ENCODE data around the gene DAGLA. TPM values are rescaled to one million over a fixed set of nuclear protein-coding genes. Genes with fewer than 3 reads are reported as not detected.

The DAGLA gene
- total RNA-seq, 2 experiments from 2014 or later = 0.05 TPM; not detected in 1

GRCh38 chr11:61704838-61705237, 24.6 kb downstream of the DAGLA start:
- CTCF ChIA-PET = interaction anchor here (2.9 kb wide), 1 partner anchor 29 kb away, joined by 16 read pairs; no protein-coding TSS in a partner anchor
- H3K27me3 Mint-ChIP-seq (ENCODE audit: low read depth) = peaks cover 21% of the 10 kb centered on the region
- no peaks in the 10 kb centered on the region for H3K36me3 Mint-ChIP-seq (ENCODE audit: low read depth)
- POLR2A ChIA-PET = no interaction called here
- DNase-seq (no peak), ATAC-seq (no peak)
- H3K4me3 Mint-ChIP-seq = no peak overlapping the region
- no peak overlapping the region for H3K27ac Mint-ChIP-seq
- peaks cover 21% of the 10 kb centered on the region for H3K4me1 Mint-ChIP-seq (ENCODE audit: low read depth)
- no peaks in the 10 kb centered on the region for H3K9me3 Mint-ChIP-seq (ENCODE audit: insufficient read depth)

- Mint-ChIP-seq H3K9me3 (ENCODE audit: insufficient read depth) (no peaks in the 10 kb centered on the region), H3K4me3 (no peak overlapping the region), H3K27ac (no peak overlapping the region), H3K27me3 (ENCODE audit: low read depth) (peaks cover 17% of the 10 kb centered on the region), H3K4me1 (ENCODE audit: low read depth) (peaks cover 21% of the 10 kb centered on the region), H3K36me3 (ENCODE audit: low read depth) (no peaks in the 10 kb centered on the region)
- ChIA-PET CTCF (no interaction called here), POLR2A (no interaction called here)
- ATAC-seq (no peak), DNase-seq (no peak)
These were observed 26.5 kb downstream of the DAGLA start for GRCh38 chr11:61706452-61707400.

- H3K9me3 Mint-ChIP-seq (ENCODE audit: insufficient read depth) = no peaks in the 10 kb centered on the region
- CTCF ChIA-PET = no interaction called here
- ATAC-seq (no peak), DNase-seq (no peak)
- POLR2A ChIA-PET = no interaction called here
- H3K36me3 Mint-ChIP-seq (ENCODE audit: low read depth) = no peaks in the 10 kb centered on the region
- H3K27me3 Mint-ChIP-seq (ENCODE audit: low read depth) = peaks cover 17% of the 10 kb centered on the region
- H3K4me3 Mint-ChIP-seq = no peak overlapping the region
- H3K27ac Mint-ChIP-seq = no peak overlapping the region
- peaks cover 12% of the 10 kb centered on the region for H3K4me1 Mint-ChIP-seq (ENCODE audit: low read depth)
These were observed 27.4 kb downstream of the DAGLA start for GRCh38 chr11:61707574-61707973.

GRCh38 chr11:61709110-61709509, 28.9 kb downstream of the DAGLA start:
- Mint-ChIP-seq H3K9me3 (ENCODE audit: insufficient read depth) (no peaks in the 10 kb centered on the region), H3K36me3 (ENCODE audit: low read depth) (no peaks in the 10 kb centered on the region), H3K27ac (no peak overlapping the region), H3K4me1 (ENCODE audit: low read depth) (no peaks in the 10 kb centered on the region), H3K27me3 (ENCODE audit: low read depth) (peaks cover 12% of the 10 kb centered on the region), H3K4me3 (no peak overlapping the region)
- CTCF ChIA-PET = interaction anchor here (1.2 kb wide), 1 partner anchor 24 kb away, joined by 3 read pairs; no protein-coding TSS in a partner anchor
- no peak for DNase-seq
- POLR2A ChIA-PET = no interaction called here
- no peak for ATAC-seq

GRCh38 chr11:61709572-61709971, 29.4 kb downstream of the DAGLA start:
- ChIA-PET CTCF (interaction anchor here (1.2 kb wide), 1 partner anchor 24 kb away, joined by 3 read pairs; no protein-coding TSS in a partner anchor), POLR2A (interaction anchor here (0.6 kb wide), 1 partner anchor 340 kb away, joined by 4 read pairs; no protein-coding TSS in a partner anchor)
- no peak overlapping the region for H3K4me3 Mint-ChIP-seq
- DNase-seq = no peak
- H3K4me1 Mint-ChIP-seq (ENCODE audit: low read depth) = no peaks in the 10 kb centered on the region
- H3K27me3 Mint-ChIP-seq (ENCODE audit: low read depth) = peaks cover 9% of the 10 kb centered on the region
- H3K36me3 Mint-ChIP-seq (ENCODE audit: low read depth) = no peaks in the 10 kb centered on the region
- H3K27ac Mint-ChIP-seq = no peak overlapping the region
- no peaks in the 10 kb centered on the region for H3K9me3 Mint-ChIP-seq (ENCODE audit: insufficient read depth)
- no peak for ATAC-seq

- Mint-ChIP-seq H3K4me1 (ENCODE audit: low read depth) (no peaks in the 10 kb centered on the region), H3K27me3 (ENCODE audit: low read depth) (peaks cover 13% of the 10 kb centered on the region), H3K27ac (no peak overlapping the region), H3K4me3 (no peak overlapping the region), H3K36me3 (ENCODE audit: low read depth) (no peaks in the 10 kb centered on the region), H3K9me3 (ENCODE audit: insufficient read depth) (no peaks in the 10 kb centered on the region)
- DNase-seq (no peak), ATAC-seq (no peak)
- CTCF ChIA-PET = interaction anchor here (1.2 kb wide), 1 partner anchor 23 kb away, joined by 3 read pairs; no protein-coding TSS in a partner anchor
- POLR2A ChIA-PET = interaction anchor here (0.6 kb wide), 1 partner anchor 341 kb away, joined by 4 read pairs; no protein-coding TSS in a partner anchor
These were observed 29.8 kb downstream of the DAGLA start for GRCh38 chr11:61710019-61710418.

- POLR2A ChIA-PET = no interaction called here
- no peaks in the 10 kb centered on the region for H3K4me1 Mint-ChIP-seq (ENCODE audit: low read depth)
These were observed 30.8 kb downstream of the DAGLA start for GRCh38 chr11:61711037-61711436.

GRCh38 chr11:61711498-61711897, 31.3 kb downstream of the DAGLA start:
- POLR2A ChIA-PET = no interaction called here
- no peaks in the 10 kb centered on the region for H3K4me1 Mint-ChIP-seq (ENCODE audit: low read depth)
- H3K36me3 Mint-ChIP-seq (ENCODE audit: low read depth) = no peaks in the 10 kb centered on the region
- ATAC-seq (no peak), DNase-seq (no peak)
- CTCF ChIA-PET = interaction anchor here (2.6 kb wide), 1 partner anchor 22 kb away, joined by 12 read pairs; no protein-coding TSS in a partner anchor
- no peak overlapping the region for H3K27ac Mint-ChIP-seq
- no peak overlapping the region for H3K4me3 Mint-ChIP-seq
- peaks cover 5% of the 10 kb centered on the region for H3K27me3 Mint-ChIP-seq (ENCODE audit: low read depth)
- H3K9me3 Mint-ChIP-seq (ENCODE audit: insufficient read depth) = no peaks in the 10 kb centered on the region

More at GRCh38 chr11:61711037-61711436, 30.8 kb downstream of the DAGLA start:
- DNase-seq (no peak), ATAC-seq (no peak)
- peaks cover 6% of the 10 kb centered on the region for H3K27me3 Mint-ChIP-seq (ENCODE audit: low read depth)
- H3K4me3 Mint-ChIP-seq = no peak overlapping the region
- CTCF ChIA-PET = no interaction called here
- no peaks in the 10 kb centered on the region for H3K9me3 Mint-ChIP-seq (ENCODE audit: insufficient read depth)
- H3K27ac Mint-ChIP-seq = no peak overlapping the region
- H3K36me3 Mint-ChIP-seq (ENCODE audit: low read depth) = no peaks in the 10 kb centered on the region

- CTCF ChIA-PET = interaction anchor here (2.6 kb wide), 1 partner anchor 21 kb away, joined by 12 read pairs; no protein-coding TSS in a partner anchor
- Mint-ChIP-seq H3K9me3 (ENCODE audit: insufficient read depth) (no peaks in the 10 kb centered on the region), H3K27me3 (ENCODE audit: low read depth) (peaks cover 5% of the 10 kb centered on the region), H3K27ac (no peak overlapping the region), H3K36me3 (ENCODE audit: low read depth) (no peaks in the 10 kb centered on the region), H3K4me3 (no peak overlapping the region), H3K4me1 (ENCODE audit: low read depth) (no peaks in the 10 kb centered on the region)
- ATAC-seq = no peak
- no peak for DNase-seq
- POLR2A ChIA-PET = no interaction called here
These were observed 32.1 kb downstream of the DAGLA start for GRCh38 chr11:61712314-61712713.

GRCh38 chr11:61712846-61713245, 32.7 kb downstream of the DAGLA start:
- peaks cover 5% of the 10 kb centered on the region for H3K27me3 Mint-ChIP-seq (ENCODE audit: low read depth)
- no peak overlapping the region for H3K27ac Mint-ChIP-seq
- ChIA-PET POLR2A (no interaction called here), CTCF (interaction anchor here (2.6 kb wide), 1 partner anchor 21 kb away, joined by 12 read pairs; no protein-coding TSS in a partner anchor)
- H3K36me3 Mint-ChIP-seq (ENCODE audit: low read depth) = no peaks in the 10 kb centered on the region
- H3K4me1 Mint-ChIP-seq (ENCODE audit: low read depth) = no peaks in the 10 kb centered on the region
- no peaks in the 10 kb centered on the region for H3K9me3 Mint-ChIP-seq (ENCODE audit: insufficient read depth)
- no peak for ATAC-seq
- H3K4me3 Mint-ChIP-seq = no peak overlapping the region
- no peak for DNase-seq

- ATAC-seq (no peak), DNase-seq (no peak)
- ChIA-PET CTCF (interaction anchor here (2.6 kb wide), 1 partner anchor 20 kb away, joined by 12 read pairs; no protein-coding TSS in a partner anchor), POLR2A (no interaction called here)
- no peak overlapping the region for H3K27ac Mint-ChIP-seq
- no peaks in the 10 kb centered on the region for H3K36me3 Mint-ChIP-seq (ENCODE audit: low read depth)
- H3K27me3 Mint-ChIP-seq (ENCODE audit: low read depth) = peaks cover 5% of the 10 kb centered on the region
- no peaks in the 10 kb centered on the region for H3K4me1 Mint-ChIP-seq (ENCODE audit: low read depth)
- no peak overlapping the region for H3K4me3 Mint-ChIP-seq
- H3K9me3 Mint-ChIP-seq (ENCODE audit: insufficient read depth) = no peaks in the 10 kb centered on the region
These were observed 33.3 kb downstream of the DAGLA start for GRCh38 chr11:61713464-61713863.

GRCh38 chr11:61713906-61714305, 33.7 kb downstream of the DAGLA start:
- CTCF ChIA-PET = interaction anchor here (2.6 kb wide), 1 partner anchor 20 kb away, joined by 12 read pairs; no protein-coding TSS in a partner anchor
- Mint-ChIP-seq H3K36me3 (ENCODE audit: low read depth) (no peaks in the 10 kb centered on the region), H3K4me1 (ENCODE audit: low read depth) (no peaks in the 10 kb centered on the region), H3K4me3 (no peak overlapping the region), H3K9me3 (ENCODE audit: insufficient read depth) (no peaks in the 10 kb centered on the region), H3K27me3 (ENCODE audit: low read depth) (peaks cover 5% of the 10 kb centered on the region), H3K27ac (no peak overlapping the region)
- DNase-seq = no peak
- POLR2A ChIA-PET = no interaction called here
- ATAC-seq = no peak

Data from activated CD8-positive, alpha-beta T cell treated with anti-CD3 and anti-CD28 coated beads, Interleukin-2, amount 10 ng/mL, durations not matched to agents 7 days and 5 days (primary cell).